ENCODE results near the gene RPS6KL1. TPM values are rescaled to one million over a fixed set of nuclear protein-coding genes. Genes with fewer than 3 reads are reported as not detected.

The RPS6KL1 gene
- polyA plus RNA-seq, 3 donors from 2014 or later, result 0.34 to 1.3 TPM; not detected in 1

Other genes starting within 250 kb of the RPS6KL1 start
- 10 to 100 TPM; 11.9 to 30.6 (median 14.0) TPM for gene AREL1, start 210.2 kb downstream of the RPS6KL1 start, polyA plus RNA-seq
- 10 to 100 TPM; 25.9 to 34.2 (median 31.8) TPM for gene FCF1, start 210.1 kb downstream of the RPS6KL1 start, polyA plus RNA-seq
- 10 to 100 TPM in 1 of 3 donors, 1 to 10 TPM in 2; 3.8 to 17.2 (median 4.8) TPM for gene YLPM1, start 159.9 kb downstream of the RPS6KL1 start, polyA plus RNA-seq
- gene PROX2, start 47.1 kb downstream of the RPS6KL1 start, polyA plus RNA-seq, result 1 to 10 TPM in 1 of 3 donors, not detected in 2; 1.7 TPM
- gene DLST, start 41.3 kb downstream of the RPS6KL1 start, polyA plus RNA-seq, result 10 to 100 TPM in 1 of 3 donors, 1 to 10 TPM in 2; 7.7 to 13.1 (median 9.0) TPM
- gene PGF, start 32.3 kb upstream of the RPS6KL1 start, polyA plus RNA-seq, result under 1 TPM in 2 of 3 donors, not detected in 1; 0.06 to 0.07 TPM
- gene EIF2B2, start 79.7 kb upstream of the RPS6KL1 start, polyA plus RNA-seq, result 10 to 100 TPM; 32.6 to 64.5 (median 57.4) TPM
- 10 to 100 TPM in 1 of 3 donors, 1 to 10 TPM in 1, under 1 TPM in 1; 0.38 to 12.9 (median 6.3) TPM for gene MLH3, start 128.2 kb upstream of the RPS6KL1 start, polyA plus RNA-seq
- gene ACYP1, start 140.8 kb upstream of the RPS6KL1 start, polyA plus RNA-seq, result 10 to 100 TPM; 14.1 to 19.6 (median 15.4) TPM
- under 1 TPM in 1 of 3 donors, not detected in 2; 0.58 TPM for gene ZC2HC1C, start 146.4 kb upstream of the RPS6KL1 start, polyA plus RNA-seq
- 10 to 100 TPM; 10.4 to 15.2 (median 12.4) TPM for gene NEK9, start 203.8 kb upstream of the RPS6KL1 start, polyA plus RNA-seq